SHP77 treated with DMSO at 0.1 percent for 48 hours (cell line): ENCODE results near the gene EGFL7.
"Not testable (repeated sequence)": the region's sequence is repeated elsewhere in the genome, so short reads cannot be mapped to it uniquely, and the experiment has no call there.

Experiments used
- DNase-seq: peaks from one replicate; lab custom pipeline; 2025; lab: John Stamatoyannopoulos, UW

EGFL7 gene

GRCh38 chr9:136624184-136624951, 38.3 kb upstream of the EGFL7 start:
- no peak for DNase-seq

GRCh38 chr9:136625101-136626065, 37.3 kb upstream of the EGFL7 start:
- no peak for DNase-seq

- no peak for DNase-seq
Observed at GRCh38 chr9:136626066-136626725, 36.5 kb upstream of the EGFL7 start.

GRCh38 chr9:136626740-136627642, 35.7 kb upstream of the EGFL7 start:
- DNase-seq: peak; percentile 50

GRCh38 chr9:136627703-136628102, 35.0 kb upstream of the EGFL7 start:
- DNase-seq: no peak

- DNase-seq: no peak
Observed at GRCh38 chr9:136628268-136628667, 34.4 kb upstream of the EGFL7 start.

GRCh38 chr9:136629001-136629878, 33.5 kb upstream of the EGFL7 start:
- no peak for DNase-seq

- no peak for DNase-seq
Observed at GRCh38 chr9:136629879-136630661, 32.6 kb upstream of the EGFL7 start.

GRCh38 chr9:136630662-136630992, 32.1 kb upstream of the EGFL7 start:
- DNase-seq: no peak

GRCh38 chr9:136631038-136632000, 31.4 kb upstream of the EGFL7 start:
- DNase-seq: no peak

- not testable (repeated sequence) for DNase-seq
Observed at GRCh38 chr9:136632072-136632471, 30.6 kb upstream of the EGFL7 start.

- not testable (repeated sequence) for DNase-seq
Observed at GRCh38 chr9:136632491-136633106, 30.1 kb upstream of the EGFL7 start.

GRCh38 chr9:136634904-136635303, 27.8 kb upstream of the EGFL7 start:
- DNase-seq: no peak

- no peak for DNase-seq
Observed at GRCh38 chr9:136640171-136641111, 22.3 kb upstream of the EGFL7 start.

GRCh38 chr9:136642439-136642921, 20.2 kb upstream of the EGFL7 start:
- DNase-seq: no peak

GRCh38 chr9:136643596-136644342, 18.9 kb upstream of the EGFL7 start:
- DNase-seq: no peak
